Right lobe of liver (tissue), 4 donors: Measurements from ENCODE around the gene TMEM271.

Experiments
- CTCF ChIP-seq, 4 donors: fragments of 200-600 bp in 3 of 4; fragments of 450-650 bp in 1 of 4; IDR thresholded peaks; one replicate each; pipeline versions ENCODE4 v1.5.1 to v1.8.0; 2016 to 2022; ENCODE audit warnings: antibody characterized with exemption in 4 of 4, mild to moderate bottlenecking in 2 of 4
- POLR2A ChIP-seq: fragments of 450-650 bp; IDR thresholded peaks from one replicate; pipeline ENCODE4 v1.6.1; 2017; ENCODE audit warnings: antibody characterized with exemption, mild to moderate bottlenecking
- donor health status: DM: no; HTN: no; CAD: no.
- donor health status: DM: no; HTN: no; CAD: no.
- donor health status: DM: no; HTN: yes; CAD: no.

DNA sequence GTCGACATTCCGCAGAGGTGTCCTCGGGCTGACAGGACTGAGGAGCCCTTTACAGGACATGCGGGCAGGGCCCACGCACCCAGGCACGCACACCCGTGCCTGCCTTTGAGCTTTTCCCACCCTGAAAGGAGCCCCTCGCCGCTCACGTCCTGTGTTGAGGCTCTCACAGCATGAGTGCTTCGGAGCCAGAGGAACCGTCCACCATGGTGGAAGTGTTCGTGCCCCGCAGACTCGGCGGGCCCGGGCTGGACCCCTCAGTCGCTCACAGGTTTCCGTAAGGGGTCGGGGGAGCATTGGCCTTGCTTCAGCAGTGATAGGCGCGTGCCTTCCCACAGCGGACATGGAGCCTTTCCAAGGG lies 40.2 kb downstream of the TMEM271 start:
- TF ChIP-seq CTCF (IDR thresholded peaks at IDR 0.05) (no peak), POLR2A (no peak)
